BE2C (cell line): ENCODE measurements around the gene PITPNM2. TPM values are rescaled to one million over a fixed set of nuclear protein-coding genes. Genes with fewer than 3 reads are reported as not detected.
A peak's percentile ranks its signal among the peaks of the same experiment; 100 is the strongest.

Experiments used
- DNase-seq: peaks from one replicate; pipeline ENCODE4 v3.0.0-alpha.2; 2020
- H3K27me3 ChIP-seq: fragments of 250-450 bp; sonication (Bioruptor Pico); 2 replicates; pipeline ENCODE4 v1.5.1; 2020; ENCODE audit warnings: mild to moderate bottlenecking
- H3K36me3 ChIP-seq: fragments of 250-450 bp; sonication (Bioruptor Pico); 2 replicates; pipeline ENCODE4 v1.5.1; 2020; ENCODE audit warnings: mild to moderate bottlenecking
- H3K4me1 ChIP-seq: fragments of 250-450 bp; sonication (Bioruptor Pico); 2 replicates; pipeline ENCODE4 v1.5.1; 2020
- H3K4me3 ChIP-seq: 2 replicates; pipeline ENCODE4 v1.5.1; 2011; ENCODE audit warnings: low read depth, low read length
- H3K9me3 ChIP-seq: fragments of 250-450 bp; sonication (Bioruptor Pico); 2 replicates; pipeline ENCODE4 v1.5.1; 2020
- polyA plus RNA-seq: library from polyadenylated mRNA; unstranded; fragments of >200 nt; gene quantifications from one replicate; pipeline ENCODE4 v1.2.1, GENCODE V29; 2012; ENCODE audit warnings: low read depth, missing spikeins; ENCODE audit not compliant: insufficient read length, insufficient read depth
- TF ChIP-seq, protein P1 (sequence below): IDR thresholded peaks from 2 replicates; pipeline ENCODE4 v1.5.1; 2012; ENCODE audit warnings: mild to moderate bottlenecking, low read depth, low read length

PITPNM2 gene
- polyA plus RNA-seq, result 3.6 TPM

DNA sequence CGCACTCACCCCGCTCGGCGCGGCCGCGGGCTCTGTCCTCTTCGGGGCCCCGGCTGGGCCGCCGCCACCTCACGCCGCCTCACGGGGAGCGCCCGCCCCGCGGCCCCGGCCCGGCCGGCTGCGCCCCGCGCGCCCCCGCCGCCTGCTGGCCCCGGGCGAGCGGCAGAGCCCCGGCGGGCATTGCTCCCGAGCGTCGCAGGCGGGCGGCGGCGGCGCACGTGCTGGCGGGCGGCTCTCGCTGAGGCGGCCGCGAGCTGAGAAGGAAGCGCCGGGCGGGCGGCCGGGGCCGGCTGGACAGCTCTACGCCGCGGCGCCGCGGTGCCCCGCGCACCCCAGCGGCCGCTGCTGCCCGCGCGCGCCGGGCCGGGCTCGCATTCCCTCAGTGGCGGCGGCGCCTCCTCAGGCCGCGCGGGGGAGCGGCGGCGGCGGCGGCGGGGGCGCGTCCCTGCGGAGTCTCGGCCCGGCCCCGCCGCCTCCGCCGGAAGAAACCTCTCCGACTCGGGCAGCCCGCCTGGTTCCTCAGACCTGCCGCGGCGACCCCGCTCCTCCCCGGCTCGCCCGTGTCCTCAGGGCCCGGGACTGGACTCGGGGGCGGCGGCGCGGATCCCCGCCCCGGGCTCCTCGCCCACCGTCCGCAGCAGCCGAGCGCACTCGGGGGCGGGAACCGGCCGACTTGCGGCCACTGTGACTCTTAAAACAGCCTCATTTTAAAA is at the start of gene PITPNM2:
Gene PITPNM2 (minus strand): TSS at position 347 of the 713 bp plus-strand sequence. CDS start 116,500 bp downstream, outside the sequence.
- peak; percentile 71 for DNase-seq
- Histone ChIP-seq H3K4me3 (peak within 1 kb of the TSS; percentile 58), H3K4me1 (0 out of 2 replicates have a peak, but pooled peaks cover 4% of the 10 kb centered on the region), H3K9me3 (no peaks in the 10 kb centered on the region), H3K27me3 (no peaks in the 10 kb centered on the region; the same call in 1 of the 2 replicates), H3K36me3 (peaks cover 6% of the 10 kb centered on the region)
- TF ChIP-seq, protein P1, sequence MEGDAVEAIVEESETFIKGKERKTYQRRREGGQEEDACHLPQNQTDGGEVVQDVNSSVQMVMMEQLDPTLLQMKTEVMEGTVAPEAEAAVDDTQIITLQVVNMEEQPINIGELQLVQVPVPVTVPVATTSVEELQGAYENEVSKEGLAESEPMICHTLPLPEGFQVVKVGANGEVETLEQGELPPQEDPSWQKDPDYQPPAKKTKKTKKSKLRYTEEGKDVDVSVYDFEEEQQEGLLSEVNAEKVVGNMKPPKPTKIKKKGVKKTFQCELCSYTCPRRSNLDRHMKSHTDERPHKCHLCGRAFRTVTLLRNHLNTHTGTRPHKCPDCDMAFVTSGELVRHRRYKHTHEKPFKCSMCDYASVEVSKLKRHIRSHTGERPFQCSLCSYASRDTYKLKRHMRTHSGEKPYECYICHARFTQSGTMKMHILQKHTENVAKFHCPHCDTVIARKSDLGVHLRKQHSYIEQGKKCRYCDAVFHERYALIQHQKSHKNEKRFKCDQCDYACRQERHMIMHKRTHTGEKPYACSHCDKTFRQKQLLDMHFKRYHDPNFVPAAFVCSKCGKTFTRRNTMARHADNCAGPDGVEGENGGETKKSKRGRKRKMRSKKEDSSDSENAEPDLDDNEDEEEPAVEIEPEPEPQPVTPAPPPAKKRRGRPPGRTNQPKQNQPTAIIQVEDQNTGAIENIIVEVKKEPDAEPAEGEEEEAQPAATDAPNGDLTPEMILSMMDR, result no peak

DNA sequence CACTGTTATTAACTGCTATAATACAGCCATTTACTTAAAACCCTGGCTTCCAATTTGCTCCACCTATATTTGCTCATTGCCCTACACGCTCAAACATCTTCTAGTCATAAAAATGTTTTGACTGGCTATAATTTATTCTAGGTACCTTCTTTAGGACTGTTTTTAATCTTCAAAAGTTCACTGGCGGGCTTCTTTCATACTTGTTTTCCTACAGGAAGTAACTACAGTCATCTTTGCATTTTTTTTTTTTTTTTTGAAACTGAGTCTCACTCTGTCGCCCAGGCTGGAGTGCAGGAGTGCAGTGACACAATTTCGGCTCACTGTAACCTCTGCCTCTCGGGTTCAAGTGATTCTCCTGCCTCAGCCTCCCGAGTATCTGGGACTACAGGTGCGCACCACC is 49.5 kb upstream of the PITPNM2 start:
- TF ChIP-seq, protein P1, result no peak
- peaks cover 68% of the 10 kb centered on the region for H3K36me3 ChIP-seq
- DNase-seq, result no peak

DNA sequence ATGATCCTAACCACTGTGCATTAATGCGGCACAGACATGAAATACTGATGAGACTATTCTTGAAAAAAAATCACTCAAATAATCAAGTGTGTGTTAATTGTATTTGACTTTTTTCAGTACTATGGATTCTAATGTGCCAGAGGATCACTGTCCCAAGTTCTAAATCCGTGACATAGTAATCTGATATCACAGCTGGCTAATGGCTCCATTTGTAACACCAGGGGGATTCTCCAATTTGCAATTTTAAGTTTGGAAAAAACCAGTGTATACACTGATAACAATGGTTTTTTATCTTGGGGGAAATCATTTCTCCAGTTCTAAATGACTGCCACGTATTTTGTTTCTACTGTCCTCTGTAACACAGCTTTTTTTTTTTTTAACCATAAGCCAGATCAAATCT is 49.0 kb upstream of the PITPNM2 start:
- no peaks in the 10 kb centered on the region for H3K27me3 ChIP-seq
- H3K4me3 ChIP-seq, result no peak overlapping the region
- TF ChIP-seq, protein P1, result no peak
- no peaks in the 10 kb centered on the region for H3K9me3 ChIP-seq
- peaks cover 67% of the 10 kb centered on the region for H3K36me3 ChIP-seq
- no peak for DNase-seq
- H3K4me1 ChIP-seq, result no peaks in the 10 kb centered on the region

More for the DNA sequence above, 49.5 kb upstream of the PITPNM2 start:
- Histone ChIP-seq H3K9me3 (no peaks in the 10 kb centered on the region), H3K27me3 (no peaks in the 10 kb centered on the region), H3K4me1 (no peaks in the 10 kb centered on the region), H3K4me3 (no peak overlapping the region)

DNA sequence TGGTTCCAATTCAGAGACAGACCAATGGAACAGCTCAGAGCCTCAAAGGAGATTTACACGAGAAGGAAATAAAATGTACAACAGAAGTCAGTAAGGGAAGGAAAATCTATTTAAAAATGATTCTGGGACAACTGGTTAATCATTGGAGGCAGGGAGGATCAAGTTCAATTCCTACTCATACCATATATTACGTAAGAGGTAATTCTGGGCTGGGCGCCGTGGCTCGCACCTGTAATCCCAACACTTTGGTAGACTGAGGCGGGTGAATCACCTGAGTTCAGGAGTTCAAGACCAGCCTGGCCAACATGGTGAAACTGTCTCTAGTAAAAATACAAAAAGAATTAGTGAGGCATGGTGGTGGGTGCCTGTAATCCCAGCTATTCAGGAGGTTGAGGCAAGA is 36.7 kb upstream of the PITPNM2 start:
- Histone ChIP-seq H3K4me1 (no peaks in the 10 kb centered on the region), H3K36me3 (peaks cover 75% of the 10 kb centered on the region), H3K9me3 (no peaks in the 10 kb centered on the region), H3K27me3 (no peaks in the 10 kb centered on the region), H3K4me3 (no peak overlapping the region)
- no peak for DNase-seq
- TF ChIP-seq, protein P1, result no peak

DNA sequence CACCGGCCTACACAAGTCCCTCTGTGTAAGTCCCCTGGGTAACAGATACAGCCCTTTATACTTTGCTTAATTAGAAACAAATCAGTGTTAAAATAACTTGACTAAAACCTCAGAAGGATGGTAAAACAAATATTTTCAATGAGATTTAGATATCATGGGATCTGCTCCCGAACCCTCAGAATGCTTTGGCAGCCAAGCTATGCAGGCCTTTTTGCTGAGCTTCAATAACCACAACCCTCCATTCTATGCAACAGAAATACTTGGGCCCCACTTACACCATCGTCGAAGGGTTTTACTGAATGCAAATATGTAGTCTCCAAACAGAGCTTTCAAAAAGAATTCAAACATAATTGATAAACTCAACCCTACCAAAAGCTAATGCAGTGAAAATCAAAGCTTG is 29.3 kb upstream of the PITPNM2 start:
- Histone ChIP-seq H3K9me3 (no peaks in the 10 kb centered on the region), H3K4me3 (no peak overlapping the region), H3K27me3 (no peaks in the 10 kb centered on the region), H3K4me1 (no peaks in the 10 kb centered on the region), H3K36me3 (peaks cover 60% of the 10 kb centered on the region)
- TF ChIP-seq, protein P1, result no peak
- no peak for DNase-seq

DNA sequence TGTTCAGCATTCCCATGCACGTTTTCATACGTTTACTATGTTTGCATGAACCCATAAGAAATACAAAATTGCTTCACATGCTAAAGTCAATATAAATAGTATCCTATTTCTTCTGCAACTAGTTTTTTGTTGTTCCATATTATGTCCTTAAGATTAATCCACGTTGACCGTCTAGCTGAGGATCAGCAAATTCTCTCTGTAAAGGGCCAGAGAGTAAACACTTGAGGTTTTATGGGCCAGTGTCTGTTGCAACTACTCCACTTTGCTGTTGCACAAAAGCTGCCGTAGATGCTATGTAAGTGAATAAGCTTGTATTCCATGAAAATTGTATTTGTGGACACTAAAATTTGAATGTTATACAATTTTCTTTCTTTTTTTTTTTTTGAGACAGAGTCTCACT is 21.1 kb upstream of the PITPNM2 start:
- Histone ChIP-seq H3K4me3 (no peak overlapping the region), H3K27me3 (no peaks in the 10 kb centered on the region), H3K4me1 (no peaks in the 10 kb centered on the region), H3K9me3 (no peaks in the 10 kb centered on the region), H3K36me3 (peaks cover 45% of the 10 kb centered on the region)
- no peak for DNase-seq
- TF ChIP-seq, protein P1, result no peak
